ENCODE results near the gene KCNH4. TPM values are rescaled to one million over a fixed set of nuclear protein-coding genes. Genes with fewer than 3 reads are reported as not detected.
A peak's percentile ranks its signal among the peaks of the same experiment; 100 is the strongest.

The KCNH4 gene
- total and polyA plus RNA-seq, 4 donors: 0.01 TPM; not detected in 3

- no peak for DNase-seq (ENCODE audit: low spot score)
- H3K4me1 ChIP-seq (ENCODE audit: control insufficient read depth in 4 of 4, insufficient read depth in 4 of 4, low read length in 3 of 4): peaks cover 14 to 42% (median 22%) of the 10 kb centered on the region in 4 donors
- no peak overlapping the region for H3K9ac ChIP-seq (ENCODE audit: low read depth in 1 of 2, low read length in 2 of 2)
- H3K4me3 ChIP-seq (ENCODE audit: low read depth in 1 of 3, low read length in 3 of 3): peak overlapping the region in 2 of 3 donors; percentile 35 to 41
- 83% methylated on average over 3 of the region's 3 CpGs for WGBS
- H3K27me3 ChIP-seq (ENCODE audit: control insufficient read depth in 4 of 4, insufficient read depth in 4 of 4, low read length in 3 of 4): no peaks in the 10 kb centered on the region
- peak overlapping the region; percentile 88 to 95 for H3K27ac ChIP-seq (ENCODE audit: low read depth in 1 of 2, low read length in 2 of 2)
- H3K36me3 ChIP-seq (ENCODE audit: control insufficient read depth in 4 of 4, insufficient read depth in 3 of 4, low read depth in 1 of 4, low read length in 3 of 4): peaks cover 0 to 4% (median 2%) of the 10 kb centered on the region in 4 donors
- no peak for TF ChIP-seq TAF1 (conservative IDR thresholded peaks at IDR 0.05)
- TF ChIP-seq SP1 (IDR thresholded peaks at IDR 0.05): no peak
- TF ChIP-seq HNF4A (conservative IDR thresholded peaks at IDR 0.05): no peak
- TF ChIP-seq EGR1 (IDR thresholded peaks at IDR 0.05; ENCODE audit: low read depth in 2 of 2): no peak
- no peak for TF ChIP-seq YY1 (IDR thresholded peaks at IDR 0.05)
- TF ChIP-seq, protein P1, sequence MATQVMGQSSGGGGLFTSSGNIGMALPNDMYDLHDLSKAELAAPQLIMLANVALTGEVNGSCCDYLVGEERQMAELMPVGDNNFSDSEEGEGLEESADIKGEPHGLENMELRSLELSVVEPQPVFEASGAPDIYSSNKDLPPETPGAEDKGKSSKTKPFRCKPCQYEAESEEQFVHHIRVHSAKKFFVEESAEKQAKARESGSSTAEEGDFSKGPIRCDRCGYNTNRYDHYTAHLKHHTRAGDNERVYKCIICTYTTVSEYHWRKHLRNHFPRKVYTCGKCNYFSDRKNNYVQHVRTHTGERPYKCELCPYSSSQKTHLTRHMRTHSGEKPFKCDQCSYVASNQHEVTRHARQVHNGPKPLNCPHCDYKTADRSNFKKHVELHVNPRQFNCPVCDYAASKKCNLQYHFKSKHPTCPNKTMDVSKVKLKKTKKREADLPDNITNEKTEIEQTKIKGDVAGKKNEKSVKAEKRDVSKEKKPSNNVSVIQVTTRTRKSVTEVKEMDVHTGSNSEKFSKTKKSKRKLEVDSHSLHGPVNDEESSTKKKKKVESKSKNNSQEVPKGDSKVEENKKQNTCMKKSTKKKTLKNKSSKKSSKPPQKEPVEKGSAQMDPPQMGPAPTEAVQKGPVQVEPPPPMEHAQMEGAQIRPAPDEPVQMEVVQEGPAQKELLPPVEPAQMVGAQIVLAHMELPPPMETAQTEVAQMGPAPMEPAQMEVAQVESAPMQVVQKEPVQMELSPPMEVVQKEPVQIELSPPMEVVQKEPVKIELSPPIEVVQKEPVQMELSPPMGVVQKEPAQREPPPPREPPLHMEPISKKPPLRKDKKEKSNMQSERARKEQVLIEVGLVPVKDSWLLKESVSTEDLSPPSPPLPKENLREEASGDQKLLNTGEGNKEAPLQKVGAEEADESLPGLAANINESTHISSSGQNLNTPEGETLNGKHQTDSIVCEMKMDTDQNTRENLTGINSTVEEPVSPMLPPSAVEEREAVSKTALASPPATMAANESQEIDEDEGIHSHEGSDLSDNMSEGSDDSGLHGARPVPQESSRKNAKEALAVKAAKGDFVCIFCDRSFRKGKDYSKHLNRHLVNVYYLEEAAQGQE (IDR thresholded peaks at IDR 0.05): no peak
- TF ChIP-seq, protein P2, sequence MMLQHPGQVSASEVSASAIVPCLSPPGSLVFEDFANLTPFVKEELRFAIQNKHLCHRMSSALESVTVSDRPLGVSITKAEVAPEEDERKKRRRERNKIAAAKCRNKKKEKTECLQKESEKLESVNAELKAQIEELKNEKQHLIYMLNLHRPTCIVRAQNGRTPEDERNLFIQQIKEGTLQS (IDR thresholded peaks at IDR 0.05): no peak
- no peak for TF ChIP-seq CTCF (IDR thresholded peaks at IDR 0.05; ENCODE audit: low read depth, low read length, missing input control)
- TF ChIP-seq, protein P3, sequence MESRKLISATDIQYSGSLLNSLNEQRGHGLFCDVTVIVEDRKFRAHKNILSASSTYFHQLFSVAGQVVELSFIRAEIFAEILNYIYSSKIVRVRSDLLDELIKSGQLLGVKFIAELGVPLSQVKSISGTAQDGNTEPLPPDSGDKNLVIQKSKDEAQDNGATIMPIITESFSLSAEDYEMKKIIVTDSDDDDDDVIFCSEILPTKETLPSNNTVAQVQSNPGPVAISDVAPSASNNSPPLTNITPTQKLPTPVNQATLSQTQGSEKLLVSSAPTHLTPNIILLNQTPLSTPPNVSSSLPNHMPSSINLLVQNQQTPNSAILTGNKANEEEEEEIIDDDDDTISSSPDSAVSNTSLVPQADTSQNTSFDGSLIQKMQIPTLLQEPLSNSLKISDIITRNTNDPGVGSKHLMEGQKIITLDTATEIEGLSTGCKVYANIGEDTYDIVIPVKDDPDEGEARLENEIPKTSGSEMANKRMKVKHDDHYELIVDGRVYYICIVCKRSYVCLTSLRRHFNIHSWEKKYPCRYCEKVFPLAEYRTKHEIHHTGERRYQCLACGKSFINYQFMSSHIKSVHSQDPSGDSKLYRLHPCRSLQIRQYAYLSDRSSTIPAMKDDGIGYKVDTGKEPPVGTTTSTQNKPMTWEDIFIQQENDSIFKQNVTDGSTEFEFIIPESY (IDR thresholded peaks at IDR 0.05): no peak
- no peak for TF ChIP-seq NR2F2 (IDR thresholded peaks at IDR 0.05)
- TF ChIP-seq RXRA (IDR thresholded peaks at IDR 0.05): no peak
- no peak for TF ChIP-seq HNF4G (IDR thresholded peaks at IDR 0.05)
- TF ChIP-seq, protein P4, sequence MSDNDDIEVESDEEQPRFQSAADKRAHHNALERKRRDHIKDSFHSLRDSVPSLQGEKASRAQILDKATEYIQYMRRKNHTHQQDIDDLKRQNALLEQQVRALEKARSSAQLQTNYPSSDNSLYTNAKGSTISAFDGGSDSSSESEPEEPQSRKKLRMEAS (IDR thresholded peaks at IDR 0.05): no peak
- TF ChIP-seq FOXA2 (IDR thresholded peaks at IDR 0.05): no peak
- no peak for TF ChIP-seq GABPA (IDR thresholded peaks at IDR 0.05 in 1 of 2, conservative IDR thresholded peaks at IDR 0.05 in 1 of 2)
- no peak for TF ChIP-seq RAD21 (IDR thresholded peaks at IDR 0.05)
- TF ChIP-seq FOXA1 (IDR thresholded peaks at IDR 0.05): no peak
- H3K9me3 ChIP-seq (ENCODE audit: control insufficient read depth in 4 of 4, low read length in 3 of 4): no peaks in the 10 kb centered on the region
These were observed 44.3 kb downstream of the KCNH4 start for GRCh38 chr17:42136654-42137051.
